Breast epithelium (tissue), 4 donors: Measurements from ENCODE around the gene OR5K3. TPM values are rescaled to one million over a fixed set of nuclear protein-coding genes. Genes with fewer than 3 reads are reported as not detected.

Experiments
- DNase-seq, 2 donors: peaks; one replicate each; pipeline ENCODE4 v3.0.0-alpha.2; 2019; ENCODE audit warnings: low spot score in 2 of 2
- H3K27ac ChIP-seq, 2 donors: fragments of 200-600 bp; sonication (generic) in 1 of 2; one replicate each; pipeline ENCODE4 v1.5.1; 2016 to 2019; ENCODE audit warnings: mild to moderate bottlenecking in 1 of 2
- H3K27me3 ChIP-seq, 2 donors: fragments of 200-600 bp; sonication (generic) in 1 of 2; one replicate each; pipeline versions ENCODE4 v1.5.1 to v1.6.0; 2017 to 2019; ENCODE audit warnings: control low read depth in 1 of 2, mild to moderate bottlenecking in 1 of 2
- H3K36me3 ChIP-seq: fragments of 200-600 bp; one replicate; pipeline ENCODE4 v1.5.1; 2019
- H3K4me1 ChIP-seq, 2 donors: fragments of 200-600 bp; sonication (generic); one replicate each; pipeline ENCODE4 v1.5.1; 2016 to 2019; ENCODE audit warnings: control low read depth in 1 of 2
- H3K4me3 ChIP-seq, 3 donors: fragments of 200-600 bp; sonication (generic); 1 replicate in 2 of 3; 2 replicates in 1 of 3; pipeline ENCODE4 v1.5.1; 2016 to 2019; ENCODE audit warnings: mild to moderate bottlenecking in 3 of 3, moderate library complexity in 2 of 3
- H3K9me3 ChIP-seq, 2 donors: fragments of 200-600 bp; sonication (generic) in 1 of 2; one replicate each; pipeline ENCODE4 v1.5.1; 2016 to 2019; ENCODE audit warnings: control low read depth in 1 of 2
- CTCF ChIP-seq, 3 donors: fragments of 450-650 bp; IDR thresholded peaks; one replicate each; pipeline ENCODE4 v1.5.1; 2016 to 2017; ENCODE audit warnings: antibody characterized with exemption in 3 of 3, mild to moderate bottlenecking in 3 of 3, moderate library complexity in 3 of 3
- POLR2A ChIP-seq: fragments of 450-650 bp; IDR thresholded peaks from one replicate; pipeline ENCODE4 v1.6.1; 2016; ENCODE audit warnings: antibody characterized with exemption, mild to moderate bottlenecking, moderate library complexity
- POLR2AphosphoS5 ChIP-seq, 3 donors: sonication (generic); formaldehyde crosslinking; IDR thresholded peaks; one replicate each; pipeline ENCODE4 v1.6.1; 2017; ENCODE audit warnings: antibody characterized with exemption in 3 of 3
- intact Hi-C: fragments of 100-400 bp; cut with DNase I; formaldehyde crosslinking; loops from one replicate; pipeline ENCODE4 v1.15.1; 2023; ENCODE audit warnings: low total_unique reads
- total RNA-seq, 3 donors: library from RNA; depleted of rRNA; stranded (reverse); fragments of >200 nt; gene quantifications; one replicate each; pipeline ENCODE4 v1.1.0, GENCODE V29; 2016

The OR5K3 gene
- total RNA-seq, 3 donors from 2014 or later = not detected

- Histone ChIP-seq H3K36me3 (no peaks in the 10 kb centered on the region), H3K4me3 (no peak overlapping the region), H3K27me3 (no peaks in the 10 kb centered on the region), H3K27ac (no peak overlapping the region), H3K4me1 (no peaks in the 10 kb centered on the region), H3K9me3 (peaks cover 18 to 26% of the 10 kb centered on the region in 2 donors)
- DNase-seq = no peak
- intact Hi-C loops = no loop called here
- no peak for TF ChIP-seq POLR2AphosphoS5 (IDR thresholded peaks at IDR 0.05)
Measured at GRCh38 chr3:98432575-98432974, 42.1 kb downstream of the OR5K3 start.

GRCh38 chr3:98433764-98434163 lies 43.3 kb downstream of the OR5K3 start:
- intact Hi-C loops = no loop called here
- H3K9me3 ChIP-seq = peaks cover 11 to 18% of the 10 kb centered on the region in 2 donors
- no peaks in the 10 kb centered on the region for H3K36me3 ChIP-seq
- H3K27ac ChIP-seq = no peak overlapping the region
- DNase-seq = no peak
- no peak overlapping the region for H3K4me3 ChIP-seq
- TF ChIP-seq CTCF (IDR thresholded peaks at IDR 0.05) (no peak), POLR2AphosphoS5 (IDR thresholded peaks at IDR 0.05) (no peak), POLR2A (no peak)
- H3K27me3 ChIP-seq = no peaks in the 10 kb centered on the region
- no peaks in the 10 kb centered on the region for H3K4me1 ChIP-seq

- H3K9me3 ChIP-seq = peaks cover 5 to 12% of the 10 kb centered on the region in 2 donors
- H3K27ac ChIP-seq = no peak overlapping the region
- H3K36me3 ChIP-seq = no peaks in the 10 kb centered on the region
- intact Hi-C loops = no loop called here
- H3K27me3 ChIP-seq = no peaks in the 10 kb centered on the region
- H3K4me1 ChIP-seq = no peaks in the 10 kb centered on the region
- no peak overlapping the region for H3K4me3 ChIP-seq
- no peak for TF ChIP-seq CTCF (IDR thresholded peaks at IDR 0.05)
- TF ChIP-seq POLR2A = no peak
- no peak for TF ChIP-seq POLR2AphosphoS5 (IDR thresholded peaks at IDR 0.05)
- DNase-seq = no peak
Measured at GRCh38 chr3:98434412-98434811, 43.9 kb downstream of the OR5K3 start.

GRCh38 chr3:98440283-98440682 lies 49.8 kb downstream of the OR5K3 start:
- Histone ChIP-seq H3K9me3 (no peaks in the 10 kb centered on the region), H3K27ac (no peak overlapping the region), H3K4me3 (no peak overlapping the region), H3K27me3 (no peaks in the 10 kb centered on the region), H3K36me3 (no peaks in the 10 kb centered on the region), H3K4me1 (no peaks in the 10 kb centered on the region)
- intact Hi-C loops = no loop called here
- DNase-seq = no peak
- no peak for TF ChIP-seq CTCF (IDR thresholded peaks at IDR 0.05)
- no peak for TF ChIP-seq POLR2AphosphoS5 (IDR thresholded peaks at IDR 0.05)
- no peak for TF ChIP-seq POLR2A

Other genes starting within 250 kb of the OR5K3 start
- not detected for gene OR5H14, start 243.2 kb upstream of the OR5K3 start, total RNA-seq
- gene OR5H15, start 224.0 kb upstream of the OR5K3 start, total RNA-seq = not detected
- gene OR5H6, start 126.4 kb upstream of the OR5K3 start, total RNA-seq = not detected
- gene OR5H2, start 108.2 kb upstream of the OR5K3 start, total RNA-seq = not detected
- gene OR5K4, start 36.8 kb upstream of the OR5K3 start, total RNA-seq = not detected
- not detected for gene OR5K1, start 72.5 kb downstream of the OR5K3 start, total RNA-seq
- not detected for gene OR5K2, start 107.0 kb downstream of the OR5K3 start, total RNA-seq
- gene CLDND1, start 132.2 kb downstream of the OR5K3 start, total RNA-seq = 100 to 1,000 TPM; 113 to 121 (median 114) TPM
- gene GPR15, start 141.3 kb downstream of the OR5K3 start, total RNA-seq = 1 to 10 TPM in 1 of 3 donors, under 1 TPM in 1, not detected in 1; 0.59 to 1.6 TPM
- gene CPOX, start 202.9 kb downstream of the OR5K3 start, total RNA-seq = 10 to 100 TPM; 14.4 to 22.1 (median 15.1) TPM